ENCODE measurements around the gene IFT25.
"Not testable (repeated sequence)": the region's sequence is repeated elsewhere in the genome, so short reads cannot be mapped to it uniquely, and the experiment has no call there.

IFT25 gene

GRCh38 chr1:53881853-53882252 lies 63.6 kb downstream of the IFT25 start:
- not testable (repeated sequence) for DNase-seq

- DNase-seq, result peak; percentile 44
These were observed 66.9 kb downstream of the IFT25 start for GRCh38 chr1:53878492-53879105.

GRCh38 chr1:53875150-53875549 lies 70.3 kb downstream of the IFT25 start:
- not testable (repeated sequence) for DNase-seq

GRCh38 chr1:53871773-53872484 lies 73.6 kb downstream of the IFT25 start:
- no peak for DNase-seq
